ENCODE results near the gene PTH2. TPM values are rescaled to one million over a fixed set of nuclear protein-coding genes. Genes with fewer than 3 reads are reported as not detected.
A peak's percentile ranks its signal among the peaks of the same experiment; 100 is the strongest.
"Not testable (repeated sequence)": the region's sequence is repeated elsewhere in the genome, so short reads cannot be mapped to it uniquely, and the experiment has no call there.

The PTH2 gene, protein sequence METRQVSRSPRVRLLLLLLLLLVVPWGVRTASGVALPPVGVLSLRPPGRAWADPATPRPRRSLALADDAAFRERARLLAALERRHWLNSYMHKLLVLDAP
- total RNA-seq: not detected in 2 replicates

DNA sequence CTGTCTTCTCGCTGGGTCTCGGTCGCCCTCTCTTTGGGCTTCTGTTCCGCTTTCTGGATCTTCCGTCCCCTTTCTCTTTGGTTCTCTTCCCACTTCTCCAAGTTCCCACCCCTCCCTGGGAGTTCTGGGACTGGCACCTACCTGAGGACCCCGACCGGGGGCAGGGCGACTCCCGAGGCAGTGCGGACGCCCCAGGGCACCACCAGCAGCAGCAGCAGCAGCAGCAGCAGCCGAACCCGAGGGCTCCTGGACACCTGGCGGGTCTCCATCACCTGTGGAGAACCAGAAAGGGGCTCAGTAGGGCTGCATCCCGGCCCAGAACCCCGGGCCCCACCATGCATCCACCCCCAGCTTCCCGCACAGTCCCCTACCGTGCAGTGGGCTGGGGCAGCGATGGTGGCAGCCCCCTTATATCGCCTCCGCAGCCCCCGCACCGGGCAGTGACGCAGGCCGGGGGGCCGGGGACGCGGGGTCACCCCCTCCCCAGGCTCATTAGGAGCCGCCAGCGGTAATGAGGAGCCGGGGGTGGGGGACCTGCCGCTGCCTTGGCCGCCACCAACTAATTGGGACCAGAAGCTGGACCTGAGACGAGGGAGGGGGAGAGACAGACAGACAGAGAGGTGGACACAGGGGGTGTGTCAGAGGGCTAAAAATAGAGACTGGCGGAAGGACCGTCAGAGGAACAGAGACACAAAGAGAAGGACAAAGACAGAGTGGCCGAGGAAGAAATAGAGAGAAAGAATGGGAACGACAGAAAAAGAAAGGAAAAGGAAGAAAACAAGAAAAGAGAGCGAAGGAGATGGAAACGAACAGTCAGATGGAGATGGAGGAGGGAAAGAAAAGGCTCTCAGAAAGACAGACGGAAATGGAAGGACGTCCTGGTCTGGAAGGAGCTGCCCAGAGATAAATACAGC, at the start of gene PTH2:
Gene PTH2, minus strand, starts transcription at position 371 of the 914 bp plus-strand sequence. Its CDS starts 102 bp downstream, at position 269.
- no peak for DNase-seq (ENCODE audit: low read depth, low spot score)

DNA sequence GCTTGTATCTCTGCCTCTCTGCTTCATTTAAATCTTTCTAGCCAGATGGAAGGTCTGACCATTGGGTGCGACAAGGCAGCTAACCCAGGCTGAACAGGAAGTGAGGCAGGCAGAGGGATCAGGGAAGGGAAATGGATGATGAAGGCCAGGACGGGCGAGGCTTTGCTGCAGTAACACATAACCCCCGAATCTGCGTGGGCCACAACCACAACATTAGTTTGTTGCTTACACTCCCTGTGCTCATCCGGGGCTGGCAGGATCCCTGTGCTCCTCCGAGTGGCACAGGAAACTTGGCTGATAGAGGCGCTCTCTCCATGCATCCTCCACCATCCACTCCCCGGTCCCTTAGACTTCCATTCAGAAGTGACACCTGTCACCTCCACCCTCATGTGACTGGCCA, 49.7 kb upstream of the PTH2 start:
- no peak for DNase-seq (ENCODE audit: low read depth, low spot score)

DNA sequence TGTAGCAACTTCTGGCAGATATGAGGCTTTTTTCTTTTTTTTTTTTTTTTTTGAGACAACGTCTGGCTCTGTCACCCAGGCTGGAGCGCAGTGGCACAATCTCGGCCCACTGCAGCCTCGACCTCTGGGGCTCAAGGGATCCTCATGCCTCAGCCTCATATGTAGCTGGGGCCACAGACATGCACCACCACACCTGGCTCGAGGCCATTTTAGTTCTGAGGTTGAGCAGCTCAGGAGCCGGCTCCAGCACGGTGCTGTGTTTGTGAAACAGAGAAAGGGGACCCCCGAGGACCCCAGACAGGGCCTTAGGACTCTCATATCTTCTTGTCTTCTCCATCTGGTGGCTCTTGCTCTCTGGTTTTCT, 47.4 kb upstream of the PTH2 start:
- DNase-seq (ENCODE audit: low read depth, low spot score): no peak

DNA sequence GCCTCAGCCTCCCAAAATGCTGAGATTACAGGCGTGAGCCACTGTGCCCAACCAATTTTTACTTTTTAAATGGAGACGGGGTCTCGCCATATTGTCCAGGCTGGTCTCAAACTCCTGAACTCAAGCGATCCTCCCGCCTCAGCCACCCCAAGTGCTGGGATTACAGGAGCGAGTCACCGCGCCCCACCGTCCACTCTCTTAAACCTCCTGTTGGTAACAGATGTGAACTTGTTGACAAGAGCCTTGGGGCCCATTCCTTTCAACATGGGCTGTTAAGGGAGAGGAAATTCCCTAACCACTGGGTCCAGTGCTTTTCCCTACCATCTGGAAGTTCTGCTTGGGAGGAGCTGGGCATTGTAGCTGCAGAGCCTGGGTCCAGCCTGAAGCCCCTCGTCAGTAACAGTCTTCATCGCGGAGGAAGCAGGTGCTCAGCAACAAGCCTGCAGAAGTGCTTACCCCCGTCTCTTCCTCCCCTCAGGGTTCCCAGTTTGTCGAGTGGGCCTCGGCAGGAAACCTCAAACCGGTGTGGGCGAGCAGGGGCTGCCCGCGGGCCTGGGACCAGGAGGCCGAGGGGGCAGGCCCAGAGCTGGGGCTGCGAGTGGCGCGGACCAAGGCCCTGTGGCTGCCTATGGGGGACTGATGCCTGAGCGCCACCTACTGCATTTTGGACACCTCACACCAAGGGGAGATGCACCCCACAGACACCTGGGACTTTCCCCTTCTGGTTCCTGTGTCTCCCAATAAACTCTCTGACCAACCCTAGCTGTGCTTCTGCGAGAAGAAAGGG, 46.8 kb upstream of the PTH2 start:
- DNase-seq (ENCODE audit: low read depth, low spot score): no peak

DNA sequence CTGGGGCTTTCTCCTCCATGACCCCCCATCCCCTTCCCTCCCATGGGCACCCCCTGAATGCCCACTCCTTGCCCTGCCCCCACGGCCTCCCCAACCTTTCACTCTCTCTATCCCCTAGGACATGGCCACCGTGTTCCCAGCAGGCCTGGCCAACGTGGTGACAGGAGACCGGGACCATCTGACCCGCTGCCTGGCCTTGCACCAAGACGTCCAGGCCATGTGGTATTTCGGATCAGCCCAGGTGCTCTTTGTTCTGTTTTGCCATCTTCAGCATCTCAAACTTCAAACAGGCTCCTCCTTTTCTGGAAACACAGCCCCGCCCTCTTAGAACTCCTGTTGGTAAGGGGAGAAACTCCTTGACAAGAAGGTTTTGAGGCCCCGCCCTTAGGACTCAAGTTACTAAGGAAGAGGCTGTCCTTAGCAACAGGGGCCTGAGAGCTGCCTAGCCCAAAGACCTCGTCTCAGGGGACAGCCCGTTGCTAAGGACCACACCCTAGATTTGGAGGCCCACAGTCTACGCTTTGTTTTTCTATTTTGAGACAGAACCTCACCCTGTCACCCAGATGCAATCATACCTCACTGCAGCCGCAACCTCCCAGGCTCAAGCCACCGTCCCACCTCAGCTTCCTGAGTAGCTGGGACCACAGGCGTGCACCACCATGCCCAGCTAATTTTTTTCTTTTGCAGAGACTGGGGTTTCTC, 45.7 kb upstream of the PTH2 start:
- no peak for DNase-seq (ENCODE audit: low read depth, low spot score)

DNA sequence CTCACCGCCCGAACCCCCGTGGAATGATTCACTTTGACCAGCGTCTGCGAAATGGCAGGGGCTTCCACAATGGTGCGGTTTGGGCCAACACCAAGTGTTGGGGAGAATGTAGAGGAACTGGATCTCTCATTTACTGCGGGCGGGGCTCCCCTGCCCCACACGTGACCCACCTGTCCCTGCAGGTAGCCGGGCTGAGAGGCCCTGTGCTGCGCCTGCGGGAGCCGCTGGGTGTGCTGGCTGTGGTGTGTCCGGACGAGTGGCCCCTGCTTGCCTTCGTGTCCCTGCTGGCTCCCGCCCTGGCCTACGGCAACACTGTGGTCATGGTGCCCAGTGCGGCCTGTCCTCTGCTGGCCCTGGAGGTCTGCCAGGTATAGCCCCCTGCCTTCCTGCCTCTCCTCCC, 45.0 kb upstream of the PTH2 start:
- DNase-seq (ENCODE audit: low read depth, low spot score): no peak

DNA sequence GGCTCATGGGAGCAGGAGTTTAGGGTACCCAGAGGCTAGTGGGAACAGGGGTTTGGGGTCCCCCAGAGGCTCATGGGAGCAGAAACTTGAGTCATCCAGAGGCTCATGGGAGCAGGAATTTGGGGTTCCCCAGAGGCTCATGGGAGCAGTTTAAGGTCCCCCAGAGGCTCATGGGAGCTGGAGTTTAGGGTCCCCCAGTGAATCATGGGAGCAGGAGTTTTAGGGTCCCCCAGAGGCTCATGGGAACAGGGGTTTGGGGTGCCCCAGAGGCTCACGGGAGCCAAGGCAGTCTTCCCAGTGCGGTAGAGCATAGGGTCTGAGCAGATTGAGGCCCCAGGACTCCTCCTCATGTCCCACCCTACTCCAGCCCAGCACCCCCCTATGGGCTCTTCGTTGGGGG, 42.1 kb upstream of the PTH2 start:
- DNase-seq (ENCODE audit: low read depth, low spot score): no peak

DNA sequence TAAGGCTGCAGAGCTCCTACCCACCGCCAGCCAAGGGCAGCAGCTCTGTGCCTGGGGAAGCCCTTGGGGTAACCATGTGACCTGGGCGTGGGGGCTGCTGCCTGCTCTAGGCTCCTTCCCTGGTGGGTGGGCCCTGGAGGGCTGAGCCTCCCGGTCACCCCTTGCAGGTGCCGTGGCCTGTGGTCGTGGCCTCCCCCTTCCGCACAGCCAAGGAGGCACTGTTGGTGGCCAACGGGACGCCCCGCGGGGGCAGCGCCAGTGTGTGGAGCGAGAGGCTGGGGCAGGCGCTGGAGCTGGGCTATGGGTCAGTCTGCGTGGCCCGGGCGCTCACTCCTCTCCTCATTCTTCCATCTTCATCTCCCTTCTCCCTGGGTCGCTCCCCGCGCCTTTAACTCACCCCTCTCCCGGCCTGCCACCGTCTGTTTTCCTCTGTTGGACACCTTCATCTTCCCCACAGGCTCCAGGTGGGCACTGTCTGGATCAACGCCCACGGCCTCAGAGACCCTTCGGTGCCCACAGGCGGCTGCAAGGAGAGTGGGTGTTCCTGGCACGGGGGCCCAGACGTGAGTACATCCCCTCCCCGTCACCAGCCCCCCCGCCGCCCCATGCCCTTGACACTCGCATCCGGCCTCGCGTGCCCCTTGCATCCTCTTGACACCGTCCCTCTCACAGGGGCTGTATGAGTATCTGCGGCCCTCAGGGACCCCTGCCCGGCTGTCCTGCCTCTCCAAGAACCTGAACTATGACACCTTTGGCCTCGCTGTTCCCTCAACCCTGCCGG, 40.9 kb upstream of the PTH2 start:
- DNase-seq (ENCODE audit: low read depth, low spot score): no peak

DNA sequence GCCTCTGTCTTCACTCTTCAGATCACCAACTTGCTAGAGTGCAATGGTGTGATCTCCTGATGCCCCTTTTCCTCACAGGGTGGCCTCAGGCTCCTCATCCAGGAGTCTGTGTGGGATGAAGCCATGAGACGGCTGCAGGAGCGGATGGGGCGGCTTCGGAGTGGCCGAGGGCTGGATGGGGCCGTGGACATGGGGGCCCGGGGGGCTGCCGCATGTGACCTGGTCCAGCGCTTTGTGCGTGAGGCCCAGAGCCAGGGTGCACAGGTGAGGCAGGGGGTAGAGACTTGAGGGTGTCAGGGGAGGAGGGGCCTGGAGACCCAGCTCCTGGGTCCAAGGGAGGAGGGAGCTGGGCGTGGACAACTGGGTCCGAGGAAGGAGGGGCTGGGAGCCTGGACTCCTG, 39.3 kb upstream of the PTH2 start:
- no peak for DNase-seq (ENCODE audit: low read depth, low spot score)

DNA sequence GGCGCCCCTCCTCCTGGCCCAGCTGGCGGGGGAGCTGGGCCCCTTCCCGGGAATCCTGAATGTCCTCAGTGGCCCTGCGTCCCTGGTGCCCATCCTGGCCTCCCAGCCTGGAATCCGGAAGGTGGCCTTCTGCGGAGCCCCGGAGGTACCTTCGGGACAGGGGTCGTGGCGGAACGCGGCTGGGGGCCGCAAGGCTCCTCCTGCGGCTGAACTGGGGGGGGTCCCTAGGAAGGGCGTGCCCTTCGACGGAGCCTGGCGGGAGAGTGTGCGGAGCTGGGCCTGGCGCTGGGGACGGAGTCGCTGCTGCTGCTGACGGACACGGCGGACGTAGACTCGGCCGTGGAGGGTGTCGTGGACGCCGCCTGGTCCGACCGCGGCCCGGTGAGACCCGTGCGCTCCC, 38.4 kb upstream of the PTH2 start:
- no peak for DNase-seq (ENCODE audit: low read depth, low spot score)

DNA sequence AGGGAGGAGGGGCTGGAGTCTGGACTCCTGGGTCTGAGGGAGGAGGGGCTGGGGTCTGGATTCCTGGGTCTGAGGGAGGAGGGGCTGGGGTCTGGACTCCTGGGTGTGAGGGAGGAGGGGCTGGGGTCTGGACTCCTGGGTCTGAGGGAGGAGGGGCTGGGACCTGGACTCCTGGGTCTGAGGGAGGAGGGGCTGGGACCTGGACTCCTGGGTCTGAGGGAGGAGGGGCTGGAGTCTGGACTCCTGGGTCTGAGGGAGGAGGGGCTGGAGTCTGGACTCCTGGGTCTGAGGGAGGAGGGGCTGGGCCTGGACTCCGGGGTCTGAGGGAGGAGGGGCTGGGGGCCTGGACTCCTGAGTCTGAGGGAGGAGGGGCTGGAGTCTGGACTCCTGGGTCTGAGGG, 37.9 kb upstream of the PTH2 start:
- DNase-seq (ENCODE audit: low read depth, low spot score): not testable (repeated sequence)

DNA sequence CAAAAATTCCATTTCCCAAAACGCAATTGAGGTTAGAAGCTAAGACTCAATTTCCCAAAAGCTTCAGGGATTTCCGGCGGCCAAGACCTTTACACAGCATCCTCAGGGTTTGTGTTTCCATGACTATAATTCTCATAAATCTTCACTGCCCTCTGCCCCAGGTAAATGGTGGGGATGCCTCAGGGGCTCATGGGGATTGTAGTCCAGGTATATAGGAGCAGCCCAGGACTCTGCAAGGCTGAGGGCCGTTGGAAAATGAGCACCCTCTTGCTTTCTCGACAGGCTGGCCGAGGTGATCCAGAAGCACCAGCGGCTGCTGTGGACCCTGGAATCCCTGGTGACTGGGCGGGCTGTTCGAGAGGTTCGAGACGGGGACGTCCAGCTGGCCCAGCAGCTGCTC, 36.1 kb upstream of the PTH2 start:
- DNase-seq (ENCODE audit: low read depth, low spot score): no peak

DNA sequence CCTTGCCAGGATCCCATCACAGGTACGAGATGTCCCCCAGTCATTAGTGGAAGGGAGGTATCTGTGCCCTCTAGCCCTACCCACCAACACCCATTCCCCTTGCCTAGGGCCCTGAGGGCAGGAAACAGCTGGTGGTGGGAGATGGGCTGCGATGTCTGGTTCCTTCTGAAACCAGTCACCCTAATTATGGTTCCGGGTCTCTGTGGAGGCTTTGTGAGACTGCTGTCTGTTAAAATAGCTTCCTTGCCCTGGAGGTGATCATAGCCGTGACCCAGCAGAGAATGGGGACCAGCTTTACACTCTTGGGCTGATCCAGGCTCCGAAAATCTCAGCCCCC, 35.3 kb upstream of the PTH2 start:
- DNase-seq (ENCODE audit: low read depth, low spot score): no peak

DNA sequence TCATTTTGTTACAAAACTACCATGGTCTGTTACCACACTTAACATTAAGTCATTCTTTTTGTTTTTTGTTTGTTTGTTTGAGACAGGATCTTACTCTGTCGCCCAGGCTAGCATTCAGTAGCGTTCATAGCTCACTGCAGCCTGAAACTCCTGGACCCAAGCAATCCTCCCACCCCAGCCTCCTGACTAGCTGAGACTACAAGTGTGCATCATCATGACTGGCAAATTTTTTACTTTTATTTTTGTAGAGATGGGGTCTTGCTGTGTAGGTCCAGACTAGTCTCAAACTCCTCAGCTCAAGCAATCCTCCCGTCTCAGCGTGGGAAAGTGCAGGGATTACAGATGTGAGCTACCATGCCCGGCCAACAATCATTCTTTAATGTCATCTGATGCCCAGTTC, 33.1 kb upstream of the PTH2 start:
- no peak for DNase-seq (ENCODE audit: low read depth, low spot score)

DNA sequence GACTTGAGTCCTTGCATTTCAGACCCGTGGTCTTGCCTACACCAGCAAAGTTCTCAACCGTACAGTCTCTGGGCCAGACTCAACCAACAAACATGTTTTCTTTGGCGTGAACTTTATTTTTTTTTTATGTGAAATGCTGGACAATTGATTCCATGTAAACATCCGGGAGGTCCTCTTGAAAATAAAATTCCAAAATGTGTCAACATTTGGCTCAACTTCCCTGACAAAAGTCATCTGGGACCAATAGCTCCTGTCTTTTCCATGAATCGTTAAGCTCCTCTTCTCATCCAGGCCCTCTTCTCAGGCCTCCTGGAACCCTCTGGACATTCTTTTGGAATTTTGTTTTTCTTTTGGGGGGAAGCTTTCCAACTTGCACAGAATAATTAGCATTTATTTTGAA, 32.5 kb upstream of the PTH2 start:
- no peak for DNase-seq (ENCODE audit: low read depth, low spot score)

DNA sequence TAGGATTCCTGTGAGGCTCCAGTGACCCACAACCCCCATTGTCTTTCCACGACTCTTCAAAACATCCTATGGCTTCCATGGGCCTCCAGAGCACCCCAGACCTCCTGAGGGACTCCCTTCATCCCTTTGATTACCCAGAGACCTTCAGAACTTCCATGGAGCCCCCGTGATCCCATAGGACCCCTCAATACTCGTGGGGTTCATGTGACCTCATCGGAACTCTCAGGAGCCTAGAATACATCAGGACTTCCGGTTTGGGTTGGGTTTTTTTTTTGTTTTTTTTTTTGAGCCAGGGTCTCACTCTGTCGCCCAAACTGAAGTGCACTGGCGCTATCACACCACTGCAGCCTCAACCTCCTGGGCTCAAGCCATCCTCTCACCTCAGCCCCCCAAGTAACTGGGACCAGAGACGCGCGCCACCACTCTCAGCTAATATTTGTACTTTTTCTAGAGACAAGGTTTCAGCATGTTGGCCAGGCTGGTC, 30.6 kb upstream of the PTH2 start:
- no peak for DNase-seq (ENCODE audit: low read depth, low spot score)

DNA sequence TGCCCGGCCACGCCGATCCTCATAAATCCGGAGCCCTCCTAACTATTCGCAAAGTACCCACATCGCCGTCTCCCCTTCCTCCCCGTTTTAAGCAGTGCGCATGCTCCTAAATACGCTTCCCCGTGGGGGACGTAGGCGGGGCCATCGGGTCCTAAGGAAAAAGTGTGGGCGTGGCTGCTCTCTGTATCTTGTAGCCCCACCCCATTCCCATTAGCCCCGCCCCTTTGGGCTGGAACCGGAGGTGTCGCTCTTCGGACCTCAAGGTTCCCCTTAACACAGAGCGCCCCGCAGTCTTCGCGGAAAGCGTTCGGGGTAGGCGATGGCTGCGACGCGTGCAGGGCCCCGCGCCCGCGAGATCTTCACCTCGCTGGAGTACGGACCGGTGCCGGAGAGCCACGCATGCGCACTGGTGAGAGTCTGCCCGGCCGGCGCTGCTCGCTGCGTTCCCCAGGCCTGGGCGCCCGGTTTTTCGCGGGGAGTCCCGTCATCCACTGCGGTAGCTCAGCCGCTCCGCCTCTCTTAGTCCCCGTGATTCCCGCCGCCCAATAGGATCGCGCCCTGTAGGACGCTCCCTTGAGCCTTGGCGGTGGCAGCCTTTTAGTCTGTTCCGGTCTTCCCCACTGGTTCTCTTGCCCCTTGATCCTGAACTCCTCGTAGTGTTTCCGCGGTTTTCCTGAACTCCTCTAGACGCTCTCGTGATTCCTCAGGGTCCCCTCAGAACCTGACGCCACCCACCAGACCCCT, 29.9 kb upstream of the PTH2 start, which contains the start of gene ALDH16A1:
Gene ALDH16A1, plus strand, starts transcription at position 213 of the 744 bp plus-strand sequence. Its CDS starts 107 bp downstream, at position 320.
- DNase-seq (ENCODE audit: low read depth, low spot score): peak; percentile 88

DNA sequence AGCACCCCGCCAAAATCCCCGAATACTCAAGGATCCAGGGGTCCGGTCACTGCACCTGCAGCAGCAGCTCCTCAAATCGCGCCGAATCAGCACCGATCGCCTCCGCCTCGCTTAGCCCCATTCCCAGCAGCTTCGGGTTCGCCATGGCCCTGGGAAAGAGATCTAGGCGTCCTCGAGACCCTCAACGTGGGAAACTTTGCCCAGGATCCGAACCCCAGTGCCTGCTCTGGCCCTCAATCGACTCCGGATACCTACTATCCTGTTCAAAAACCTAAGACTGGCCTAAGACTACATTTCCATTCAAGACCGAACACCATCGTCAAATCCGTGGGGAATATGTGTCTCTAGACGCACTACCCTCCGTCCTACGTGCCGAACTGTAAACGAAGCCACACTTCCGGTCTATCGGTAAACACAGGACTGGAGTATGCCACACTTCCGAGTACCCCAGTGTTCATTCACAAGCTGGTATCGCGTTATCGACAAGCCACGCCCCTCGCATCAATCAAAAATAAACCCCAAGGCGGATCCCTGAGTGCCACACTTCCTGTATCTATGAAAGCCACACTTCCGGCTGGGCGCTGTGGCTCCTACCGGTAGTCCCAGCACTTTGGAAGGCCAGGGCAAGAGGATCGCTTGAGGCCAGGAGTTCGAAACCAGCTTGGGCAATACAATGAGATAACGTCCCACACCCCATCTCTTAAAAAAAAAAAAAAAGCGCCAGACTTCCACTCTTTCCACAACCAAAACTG, 28.4 kb upstream of the PTH2 start, which contains the start of gene PIH1D1:
Gene PIH1D1, minus strand, starts transcription at position 385 of the 752 bp plus-strand sequence. Its CDS starts 240 bp downstream, at position 145.
- peak; percentile 98 for DNase-seq (ENCODE audit: low read depth, low spot score)

DNA sequence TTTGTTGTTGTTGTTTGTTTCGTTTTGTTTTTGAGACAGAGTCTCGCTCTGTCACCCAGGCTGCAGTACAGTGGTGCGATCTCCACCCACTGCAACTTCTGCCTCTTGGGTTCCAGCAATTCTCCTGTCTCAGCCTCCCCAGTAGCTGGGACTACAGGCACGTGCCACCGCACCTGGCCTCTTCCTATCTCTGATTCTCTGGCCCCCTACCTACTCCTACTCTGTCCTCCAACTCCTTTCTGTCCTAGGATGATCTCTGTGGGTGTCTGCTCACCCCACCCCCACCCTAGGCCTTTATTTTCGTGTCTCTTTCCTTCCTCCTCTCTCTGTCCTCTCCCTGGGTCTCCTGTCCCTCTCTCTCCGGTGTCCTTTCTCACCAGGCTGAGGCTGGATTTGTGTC, 27.2 kb upstream of the PTH2 start:
- DNase-seq (ENCODE audit: low read depth, low spot score): no peak
